Measurements from ENCODE around the gene EEFSEC.

The EEFSEC gene

GRCh38 chr3:128320551-128321340 lies 167.5 kb downstream of the EEFSEC start:
- peak; percentile 30 for DNase-seq

GRCh38 chr3:128321418-128321817 lies 168.1 kb downstream of the EEFSEC start:
- no peak for DNase-seq

GRCh38 chr3:128322030-128323022 lies 169.0 kb downstream of the EEFSEC start:
- no peak for DNase-seq

- DNase-seq, result no peak
Observed at GRCh38 chr3:128323206-128324081, 170.2 kb downstream of the EEFSEC start.

- no peak for DNase-seq
Observed at GRCh38 chr3:128324911-128325592, 171.8 kb downstream of the EEFSEC start.

GRCh38 chr3:128326051-128326823 lies 173.0 kb downstream of the EEFSEC start:
- DNase-seq, result no peak

- no peak for DNase-seq
Observed at GRCh38 chr3:128327606-128328031, 174.3 kb downstream of the EEFSEC start.

GRCh38 chr3:128328546-128329458 lies 175.5 kb downstream of the EEFSEC start:
- DNase-seq, result no peak

GRCh38 chr3:128329491-128330213 lies 176.4 kb downstream of the EEFSEC start:
- no peak for DNase-seq

GRCh38 chr3:128330214-128330842 lies 177.0 kb downstream of the EEFSEC start:
- DNase-seq, result no peak

GRCh38 chr3:128334086-128334645 lies 180.9 kb downstream of the EEFSEC start:
- DNase-seq, result no peak

- DNase-seq, result no peak
Observed at GRCh38 chr3:128334766-128335165, 181.5 kb downstream of the EEFSEC start.

- no peak for DNase-seq
Observed at GRCh38 chr3:128335621-128336296, 182.5 kb downstream of the EEFSEC start.

GRCh38 chr3:128336337-128337156 lies 183.3 kb downstream of the EEFSEC start:
- no peak for DNase-seq

- DNase-seq, result no peak
Observed at GRCh38 chr3:128337305-128337704, 184.0 kb downstream of the EEFSEC start.

- DNase-seq, result no peak
Observed at GRCh38 chr3:128338536-128339330, 185.5 kb downstream of the EEFSEC start.
